GM21723 (cell line): ENCODE measurements around the gene ALKBH8.
"Not testable (repeated sequence)": the region's sequence is repeated elsewhere in the genome, so short reads cannot be mapped to it uniquely, and the experiment has no call there.

Experiments
- ATAC-seq: cut with Tn5 transposase; IDR thresholded peaks from one replicate; pipeline ENCODE4 v1.9.1; 2021; ENCODE audit warnings: mild to moderate bottlenecking, moderate library complexity; ENCODE audit not compliant: unreplicated experiment

ALKBH8 gene

GRCh38 chr11:107577346-107577711 is 11.8 kb upstream of the ALKBH8 start:
- no peak for ATAC-seq

- ATAC-seq = peak; percentile 80
These were observed 11.2 kb upstream of the ALKBH8 start for GRCh38 chr11:107576497-107577345.

- no peak for ATAC-seq
These were observed 7.9 kb upstream of the ALKBH8 start for GRCh38 chr11:107573438-107573837.

GRCh38 chr11:107570015-107570414 is 4.5 kb upstream of the ALKBH8 start:
- ATAC-seq = no peak

- ATAC-seq = peak; percentile 24
These were observed 2.3 kb upstream of the ALKBH8 start for GRCh38 chr11:107567739-107568335.

- no peak for ATAC-seq
These were observed 1.0 kb upstream of the ALKBH8 start for GRCh38 chr11:107566569-107566968.

- ATAC-seq = peak; percentile 5
These were observed 493 bp upstream of the ALKBH8 start for GRCh38 chr11:107565955-107566501.

- ATAC-seq = peak; percentile 10
These were observed 687 bp downstream of the ALKBH8 start for GRCh38 chr11:107564877-107565218.

- peak; percentile 45 for ATAC-seq
These were observed 1.8 kb downstream of the ALKBH8 start for GRCh38 chr11:107563702-107564101.

GRCh38 chr11:107562647-107563208 is 2.8 kb downstream of the ALKBH8 start:
- no peak for ATAC-seq

GRCh38 chr11:107561688-107562087 is 3.8 kb downstream of the ALKBH8 start:
- no peak for ATAC-seq

- ATAC-seq = no peak
These were observed 15.2 kb downstream of the ALKBH8 start for GRCh38 chr11:107550304-107550703.

- no peak for ATAC-seq
These were observed 15.6 kb downstream of the ALKBH8 start for GRCh38 chr11:107549954-107550285.

GRCh38 chr11:107549253-107549953 is 16.1 kb downstream of the ALKBH8 start:
- no peak for ATAC-seq

- no peak for ATAC-seq
These were observed 17.6 kb downstream of the ALKBH8 start for GRCh38 chr11:107547961-107548360.

- no peak for ATAC-seq
These were observed 20.4 kb downstream of the ALKBH8 start for GRCh38 chr11:107545101-107545514.

GRCh38 chr11:107538821-107539220 is 26.7 kb downstream of the ALKBH8 start:
- no peak for ATAC-seq

GRCh38 chr11:107538239-107538638 is 27.3 kb downstream of the ALKBH8 start:
- ATAC-seq = no peak

- ATAC-seq = not testable (repeated sequence)
These were observed 28.4 kb downstream of the ALKBH8 start for GRCh38 chr11:107537155-107537554.

- no peak for ATAC-seq
These were observed 39.3 kb downstream of the ALKBH8 start for GRCh38 chr11:107526197-107526596.

- ATAC-seq = no peak
These were observed 56.7 kb downstream of the ALKBH8 start for GRCh38 chr11:107508858-107509244.
